ENCODE data around the gene DOCK4.

DOCK4 gene

DNA sequence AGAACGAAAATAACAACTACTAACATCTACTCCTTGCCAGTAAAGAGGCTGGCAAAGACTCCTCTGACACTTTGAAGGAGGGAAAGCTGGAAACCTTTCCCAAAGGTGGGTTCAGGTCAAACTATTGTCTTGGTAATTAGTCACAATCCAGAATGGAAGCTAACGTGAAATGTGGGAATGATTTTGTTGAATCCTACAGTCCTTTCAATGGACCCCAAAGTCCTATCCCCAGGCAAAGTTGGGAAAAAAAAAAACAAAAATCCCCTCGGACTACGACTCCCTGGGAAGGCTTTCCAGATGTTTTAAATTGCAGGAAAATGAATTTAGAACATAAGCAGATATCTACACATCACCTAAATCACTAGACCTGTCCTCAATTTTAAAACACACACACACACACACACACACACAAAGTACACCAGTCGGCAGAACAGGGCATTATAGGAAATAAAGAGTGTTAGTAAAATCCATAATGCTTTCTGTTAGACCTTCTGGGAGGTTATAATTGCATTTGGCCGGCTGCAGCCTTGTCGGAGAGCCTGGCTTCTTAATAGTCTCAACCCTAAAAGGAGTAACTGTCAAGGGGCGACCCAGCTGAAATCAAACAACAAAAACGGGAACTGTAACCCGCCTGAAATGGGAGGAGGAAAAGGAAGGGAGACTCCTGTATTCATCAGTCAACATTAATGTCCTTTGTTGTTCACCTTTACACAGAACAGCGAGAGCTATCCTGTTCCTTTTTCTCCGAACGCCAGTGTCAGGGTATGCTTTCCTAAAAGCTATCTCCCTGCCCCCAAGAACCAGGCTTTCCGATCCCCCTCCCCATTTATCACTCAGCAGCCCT is 1.5 kb downstream of the DOCK4 start:
- H3K4me2 ChIP-seq (ENCODE audit: low read depth, low read length, poor library complexity, severe bottlenecking), result peak overlapping the region; percentile 68
- peak overlapping the region; percentile 59 for H3K9ac ChIP-seq (ENCODE audit: low read length)
- H4K20me1 ChIP-seq (ENCODE audit: low read depth, low read length), result 0 out of 2 replicates have a peak, but pooled peaks cover 4% of the 10 kb centered on the region
- no peaks in the 10 kb centered on the region for H3K36me3 ChIP-seq (ENCODE audit: low read length)
- peaks cover 18% of the 10 kb centered on the region for H3K79me2 ChIP-seq (ENCODE audit: insufficient read depth, low read length)
- H3K27me3 ChIP-seq (ENCODE audit: low read length), result no peaks in the 10 kb centered on the region
- H3K4me3 ChIP-seq (ENCODE audit: insufficient read depth, low read length, poor library complexity, severe bottlenecking), result peak overlapping the region; percentile 73
- peak overlapping the region; percentile 82 for H2AFZ ChIP-seq (ENCODE audit: low read depth, low read length, severe bottlenecking)
- H3K9me2 ChIP-seq (replicated peaks; ENCODE audit: insufficient read depth, low read length), result no peaks in the 10 kb centered on the region
- H3F3A ChIP-seq (ENCODE audit: insufficient read depth), result no peaks in the 10 kb centered on the region
- TF ChIP-seq, protein P1, sequence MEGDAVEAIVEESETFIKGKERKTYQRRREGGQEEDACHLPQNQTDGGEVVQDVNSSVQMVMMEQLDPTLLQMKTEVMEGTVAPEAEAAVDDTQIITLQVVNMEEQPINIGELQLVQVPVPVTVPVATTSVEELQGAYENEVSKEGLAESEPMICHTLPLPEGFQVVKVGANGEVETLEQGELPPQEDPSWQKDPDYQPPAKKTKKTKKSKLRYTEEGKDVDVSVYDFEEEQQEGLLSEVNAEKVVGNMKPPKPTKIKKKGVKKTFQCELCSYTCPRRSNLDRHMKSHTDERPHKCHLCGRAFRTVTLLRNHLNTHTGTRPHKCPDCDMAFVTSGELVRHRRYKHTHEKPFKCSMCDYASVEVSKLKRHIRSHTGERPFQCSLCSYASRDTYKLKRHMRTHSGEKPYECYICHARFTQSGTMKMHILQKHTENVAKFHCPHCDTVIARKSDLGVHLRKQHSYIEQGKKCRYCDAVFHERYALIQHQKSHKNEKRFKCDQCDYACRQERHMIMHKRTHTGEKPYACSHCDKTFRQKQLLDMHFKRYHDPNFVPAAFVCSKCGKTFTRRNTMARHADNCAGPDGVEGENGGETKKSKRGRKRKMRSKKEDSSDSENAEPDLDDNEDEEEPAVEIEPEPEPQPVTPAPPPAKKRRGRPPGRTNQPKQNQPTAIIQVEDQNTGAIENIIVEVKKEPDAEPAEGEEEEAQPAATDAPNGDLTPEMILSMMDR (IDR thresholded peaks at IDR 0.05; ENCODE audit: insufficient read depth, low read length, poor library complexity, severe bottlenecking), result no peak
- no peak for TF ChIP-seq EZH2phosphoT487 (conservative IDR thresholded peaks at IDR 0.05; ENCODE audit: low read length)
- no peaks in the 10 kb centered on the region for H3K9me3 ChIP-seq (ENCODE audit: insufficient read depth, low read length)
- H3K27ac ChIP-seq (ENCODE audit: low read depth, low read length), result no peak overlapping the region

DNA sequence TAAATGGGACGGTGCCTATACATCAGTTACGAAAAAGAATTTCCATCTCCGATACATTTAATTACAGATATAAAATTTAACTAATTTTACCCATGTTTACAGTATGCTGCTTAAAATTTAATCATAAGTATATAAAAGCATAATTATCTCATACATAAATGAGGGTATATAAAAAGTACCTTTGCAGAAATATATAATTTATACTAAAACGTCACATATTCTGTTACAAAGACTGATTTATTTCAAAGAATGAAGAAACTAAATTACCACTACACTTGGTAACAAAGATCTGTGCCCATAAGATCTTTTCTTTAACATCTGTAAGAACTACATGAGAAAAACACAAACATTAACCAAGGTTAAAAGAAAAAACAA is 2.8 kb downstream of the DOCK4 start:
- H4K20me1 ChIP-seq (ENCODE audit: low read depth, low read length), result no peaks in the 10 kb centered on the region
- H3K9me3 ChIP-seq (ENCODE audit: insufficient read depth, low read length), result no peaks in the 10 kb centered on the region
- no peaks in the 10 kb centered on the region for H3F3A ChIP-seq (ENCODE audit: insufficient read depth)
- H2AFZ ChIP-seq (ENCODE audit: low read depth, low read length, severe bottlenecking), result no peak overlapping the region
- H3K4me2 ChIP-seq (ENCODE audit: low read depth, low read length, poor library complexity, severe bottlenecking), result no peak overlapping the region
- H3K36me3 ChIP-seq (ENCODE audit: low read length), result no peaks in the 10 kb centered on the region
- peaks cover 13% of the 10 kb centered on the region; the same call in 1 of the 2 replicates for H3K79me2 ChIP-seq (ENCODE audit: insufficient read depth, low read length)
- H3K27ac ChIP-seq (ENCODE audit: low read depth, low read length), result no peak overlapping the region
- TF ChIP-seq EZH2phosphoT487 (conservative IDR thresholded peaks at IDR 0.05; ENCODE audit: low read length), result no peak
- TF ChIP-seq, protein P1 (IDR thresholded peaks at IDR 0.05; ENCODE audit: insufficient read depth, low read length, poor library complexity, severe bottlenecking), result no peak
- no peaks in the 10 kb centered on the region for H3K9me2 ChIP-seq (replicated peaks; ENCODE audit: insufficient read depth, low read length)
- no peaks in the 10 kb centered on the region for H3K27me3 ChIP-seq (ENCODE audit: low read length)
- no peak overlapping the region for H3K9ac ChIP-seq (ENCODE audit: low read length)
- no peak overlapping the region for H3K4me3 ChIP-seq (ENCODE audit: insufficient read depth, low read length, poor library complexity, severe bottlenecking)

DNA sequence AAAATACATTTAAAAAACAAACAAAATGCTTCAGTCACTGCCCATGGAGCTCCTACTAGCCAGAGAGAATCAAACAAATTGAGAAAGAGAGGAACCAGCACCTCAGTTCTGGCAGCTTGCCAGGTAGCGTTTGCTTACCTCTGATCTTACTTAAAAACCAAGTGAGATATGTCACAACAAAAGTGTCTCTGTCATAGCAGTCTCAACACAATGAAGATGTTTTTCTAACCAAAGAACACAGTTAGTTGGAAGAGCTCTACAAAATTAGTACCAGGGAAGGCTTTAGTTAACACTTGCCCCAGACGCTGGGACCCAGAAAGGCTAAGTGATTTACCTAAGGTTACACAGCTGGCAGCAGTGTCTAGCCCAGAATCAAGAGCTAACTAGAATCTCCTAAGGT is 3.4 kb downstream of the DOCK4 start:
- Histone ChIP-seq H3K79me2 (ENCODE audit: insufficient read depth, low read length) (peaks cover 12% of the 10 kb centered on the region; the same call in 1 of the 2 replicates), H3K27ac (ENCODE audit: low read depth, low read length) (no peak overlapping the region), H3K4me3 (ENCODE audit: insufficient read depth, low read length, poor library complexity, severe bottlenecking) (no peak overlapping the region), H3K9me2 (replicated peaks; ENCODE audit: insufficient read depth, low read length) (no peaks in the 10 kb centered on the region), H4K20me1 (ENCODE audit: low read depth, low read length) (no peaks in the 10 kb centered on the region), H3F3A (ENCODE audit: insufficient read depth) (no peaks in the 10 kb centered on the region), H3K9me3 (ENCODE audit: insufficient read depth, low read length) (no peaks in the 10 kb centered on the region), H3K36me3 (ENCODE audit: low read length) (no peaks in the 10 kb centered on the region), H3K4me2 (ENCODE audit: low read depth, low read length, poor library complexity, severe bottlenecking) (no peak overlapping the region), H3K27me3 (ENCODE audit: low read length) (no peaks in the 10 kb centered on the region), H3K9ac (ENCODE audit: low read length) (no peak overlapping the region), H2AFZ (ENCODE audit: low read depth, low read length, severe bottlenecking) (no peak overlapping the region)
- TF ChIP-seq, protein P1 (IDR thresholded peaks at IDR 0.05; ENCODE audit: insufficient read depth, low read length, poor library complexity, severe bottlenecking), result no peak
- no peak for TF ChIP-seq EZH2phosphoT487 (conservative IDR thresholded peaks at IDR 0.05; ENCODE audit: low read length)
